Measurements from ENCODE around the gene CFAP299. TPM values are rescaled to one million over a fixed set of nuclear protein-coding genes. Genes with fewer than 3 reads are reported as not detected.
A peak's percentile ranks its signal among the peaks of the same experiment; 100 is the strongest.

CFAP299 gene
- total and polyA plus RNA-seq, 2 of the 8 experiments (the other 6 are each of a cell fraction or from before 2014, with no cell fraction given) = not detected

- TF ChIP-seq BRCA1 (IDR thresholded peaks at IDR 0.05; ENCODE audit: low read depth, low read length) (no peak), SIX5 (IDR thresholded peaks at IDR 0.05; ENCODE audit: low read depth, low read length) (no peak), HDAC6 (IDR thresholded peaks at IDR 0.05; ENCODE audit: low read depth, low read length) (no peak), CHD7 (IDR thresholded peaks at IDR 0.05; ENCODE audit: insufficient replicate concordance, low read length) (no peak), POU5F1 (IDR thresholded peaks at IDR 0.05; ENCODE audit: low read depth, low read length) (no peak), SIN3A (conservative IDR thresholded peaks at IDR 0.05 in 1 of 2, IDR thresholded peaks at IDR 0.05 in 1 of 2; ENCODE audit: low read depth in 1 of 2, low read length in 2 of 2) (peak; percentile 94 to 97), TAF7 (optimal IDR thresholded peaks at IDR 0.05; ENCODE audit: borderline replicate concordance, low read depth, low read length) (no peak), CBX5 (IDR thresholded peaks at IDR 0.05; ENCODE audit: low read depth, low read length) (no peak), YY1 (IDR thresholded peaks at IDR 0.05; ENCODE audit: low read depth, low read length) (no peak), KDM4A (IDR thresholded peaks at IDR 0.05; ENCODE audit: low read depth, low read length, severe bottlenecking) (peak; percentile 53), SIRT6 (IDR thresholded peaks at IDR 0.05; ENCODE audit: low read length) (no peak)
Observed at GRCh38 chr4:80335554-80336358, at the start of gene CFAP299 (continued).
